Glomerular endothelial cell (primary cell): ENCODE results near the gene SH3BP5. TPM values are rescaled to one million over a fixed set of nuclear protein-coding genes. Genes with fewer than 3 reads are reported as not detected.

Source experiments
- DNase-seq: peaks from one replicate; pipeline ENCODE4 v3.0.0-alpha.2; 2011; ENCODE audit warnings: low read depth, low spot score; ENCODE audit errors: extremely low read depth
- total RNA-seq: library from RNA; depleted of rRNA; stranded (reverse); fragments of >200 nt; gene quantifications from 2 replicates; pipeline ENCODE4 v1.2.3, GENCODE V29; 2015

SH3BP5 gene
- total RNA-seq, 1 donor from 2014 or later, result 204 TPM

GRCh38 chr3:15347063-15347736 is 14.8 kb upstream of the SH3BP5 start:
- DNase-seq, result no peak

DNA sequence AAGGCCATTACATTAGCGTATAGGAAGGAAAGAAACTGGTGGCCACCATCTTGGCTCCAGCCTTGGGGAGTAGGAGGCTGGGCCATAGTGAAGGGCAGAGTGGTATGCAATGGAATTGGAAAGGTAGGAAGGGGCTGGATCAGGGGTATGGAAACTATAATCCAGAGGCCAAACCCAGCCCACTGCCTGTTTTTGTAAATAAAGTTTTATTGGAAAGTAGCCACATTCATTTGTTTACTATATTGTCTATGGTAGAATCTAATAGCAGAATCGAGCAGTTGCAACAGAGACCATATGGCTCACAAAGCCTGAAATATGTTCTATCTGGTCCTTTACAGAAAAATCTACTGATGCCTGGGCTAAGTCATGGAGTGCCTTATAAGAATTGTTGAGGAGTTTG is 14.1 kb upstream of the SH3BP5 start:
- DNase-seq, result no peak

GRCh38 chr3:15345608-15346137 is 13.3 kb upstream of the SH3BP5 start:
- no peak for DNase-seq

- DNase-seq, result no peak
Observed at GRCh38 chr3:15345066-15345607, 12.8 kb upstream of the SH3BP5 start.

- no peak for DNase-seq
Observed at GRCh38 chr3:15342945-15343344, 10.6 kb upstream of the SH3BP5 start.

DNA sequence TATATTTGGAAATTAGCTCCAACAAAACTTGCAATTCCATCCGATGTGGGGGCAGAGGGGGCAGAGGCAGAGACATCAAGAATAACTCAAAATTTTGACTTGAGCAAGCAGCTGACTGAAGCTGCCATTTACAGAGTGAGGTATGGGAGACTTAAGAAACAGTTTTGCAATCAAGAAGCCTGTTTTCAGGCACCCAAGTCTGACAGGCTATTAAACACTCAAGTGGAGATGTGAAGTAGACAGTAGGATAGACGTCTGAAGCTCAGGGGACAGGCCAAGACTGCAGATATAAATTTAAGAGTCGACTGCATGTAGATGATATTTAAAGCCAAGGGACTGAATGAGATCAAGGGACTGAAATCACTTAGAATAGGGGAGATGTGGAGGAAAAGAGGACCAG is 9.9 kb upstream of the SH3BP5 start:
- DNase-seq, result no peak

DNA sequence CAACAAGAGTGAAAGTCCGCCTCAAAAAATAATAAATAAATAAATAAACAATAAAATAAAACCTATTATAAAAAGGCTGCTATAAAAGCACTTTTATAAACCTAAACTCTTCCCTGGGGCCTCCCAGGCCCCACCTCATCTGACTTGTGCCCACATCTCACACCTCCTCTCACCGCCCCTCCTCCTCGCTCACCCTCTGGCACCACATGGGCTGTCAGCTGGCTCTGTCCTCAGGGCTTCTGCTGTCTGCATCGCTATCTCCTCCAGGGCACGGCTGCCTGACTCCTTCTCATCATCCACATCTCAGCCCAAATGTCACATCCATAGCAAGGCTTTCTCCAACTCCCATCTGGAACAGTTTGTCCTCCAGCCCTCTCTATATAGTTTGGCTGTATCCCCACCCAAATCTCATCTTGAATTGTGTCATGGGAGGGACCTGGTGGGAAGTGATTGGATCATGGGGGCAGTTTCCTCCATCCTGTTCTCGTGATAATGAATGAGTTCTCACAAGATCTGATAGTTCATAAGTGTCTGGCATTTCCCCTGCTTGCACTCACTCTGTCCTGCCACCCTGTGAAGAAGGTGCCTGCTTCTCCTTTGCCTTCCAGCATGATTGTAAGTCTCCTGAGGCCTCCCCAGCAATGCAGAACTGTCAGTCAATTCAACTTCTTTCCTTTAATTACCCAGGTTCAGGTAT is 8.8 kb upstream of the SH3BP5 start:
- no peak for DNase-seq

DNA sequence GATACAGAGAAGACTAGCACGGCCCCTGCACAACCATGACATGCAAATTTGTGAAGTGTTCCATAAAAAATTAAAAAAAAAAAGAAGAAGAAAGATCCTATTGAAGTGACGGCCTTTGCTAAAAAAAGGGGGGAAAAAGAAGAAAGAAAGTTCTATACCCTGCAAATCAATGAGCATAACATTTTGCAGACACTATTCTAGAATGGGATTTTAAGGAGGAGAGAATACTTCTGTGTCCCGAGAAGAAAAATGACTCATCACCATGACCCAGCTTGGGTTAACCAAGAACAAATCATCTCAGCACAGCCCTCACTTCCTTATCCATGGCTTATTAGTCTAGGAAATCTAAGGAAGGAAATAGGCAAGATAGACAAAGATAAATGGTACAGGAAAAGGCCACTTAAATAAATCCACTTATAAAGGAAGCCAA is 7.4 kb upstream of the SH3BP5 start:
- no peak for DNase-seq

- no peak for DNase-seq
Observed at GRCh38 chr3:15339001-15339400, 6.6 kb upstream of the SH3BP5 start.

- DNase-seq, result no peak
Observed at GRCh38 chr3:15337963-15338362, 5.6 kb upstream of the SH3BP5 start.

GRCh38 chr3:15336057-15336456 is 3.7 kb upstream of the SH3BP5 start:
- no peak for DNase-seq

DNA sequence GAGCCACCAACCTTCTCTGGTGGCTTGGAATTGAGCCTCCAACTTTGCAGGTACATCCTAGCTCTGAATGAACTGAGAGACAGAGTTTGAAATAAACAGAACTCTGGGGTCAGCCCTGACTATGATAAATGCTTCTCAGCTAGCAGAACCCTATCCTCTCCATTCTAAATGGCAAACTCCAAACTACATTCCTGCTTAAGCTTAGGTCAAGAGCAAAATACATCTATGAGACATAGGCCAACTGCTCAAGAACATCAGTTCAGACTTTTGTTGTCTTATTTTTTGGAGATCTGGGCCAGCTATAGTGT is 1.5 kb upstream of the SH3BP5 start:
- no peak for DNase-seq

- DNase-seq, result no peak
Observed at GRCh38 chr3:15333099-15333955, 941 bp upstream of the SH3BP5 start.

GRCh38 chr3:15331606-15332404 is 581 bp downstream of the SH3BP5 start:
- DNase-seq, result no peak

- DNase-seq, result no peak
Observed at GRCh38 chr3:15331072-15331605, 1.2 kb downstream of the SH3BP5 start.

DNA sequence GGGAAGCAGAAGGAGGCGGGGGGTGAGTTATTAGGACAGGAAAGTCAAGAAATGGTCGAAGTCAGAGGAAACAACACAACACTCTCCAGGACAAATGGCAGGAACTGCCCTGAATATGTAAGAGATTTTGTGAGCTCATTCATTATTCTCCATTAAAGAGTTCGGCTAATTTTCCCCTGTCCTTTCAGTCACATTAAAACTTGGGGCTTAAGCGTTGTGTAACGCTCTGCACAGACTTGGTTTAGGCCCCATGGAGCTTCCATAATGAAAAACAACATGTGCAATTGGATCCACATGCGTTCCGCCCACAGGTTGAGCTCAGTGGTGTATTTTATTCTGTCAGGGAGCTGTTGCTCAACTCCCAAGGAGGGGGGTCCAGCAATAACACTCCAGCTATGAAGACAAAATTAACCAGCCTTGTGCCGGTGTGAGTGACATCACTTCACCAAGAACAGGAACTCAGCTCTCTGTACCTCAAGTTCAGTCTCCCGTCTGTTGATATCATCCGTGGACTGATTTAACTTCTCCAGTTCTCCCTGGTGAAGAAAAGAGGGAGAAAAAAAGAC is 2.3 kb downstream of the SH3BP5 start:
- DNase-seq, result no peak

- no peak for DNase-seq
Observed at GRCh38 chr3:15329046-15330005, 3.1 kb downstream of the SH3BP5 start.

GRCh38 chr3:15327941-15328340 is 4.4 kb downstream of the SH3BP5 start:
- DNase-seq, result peak; percentile 71

DNA sequence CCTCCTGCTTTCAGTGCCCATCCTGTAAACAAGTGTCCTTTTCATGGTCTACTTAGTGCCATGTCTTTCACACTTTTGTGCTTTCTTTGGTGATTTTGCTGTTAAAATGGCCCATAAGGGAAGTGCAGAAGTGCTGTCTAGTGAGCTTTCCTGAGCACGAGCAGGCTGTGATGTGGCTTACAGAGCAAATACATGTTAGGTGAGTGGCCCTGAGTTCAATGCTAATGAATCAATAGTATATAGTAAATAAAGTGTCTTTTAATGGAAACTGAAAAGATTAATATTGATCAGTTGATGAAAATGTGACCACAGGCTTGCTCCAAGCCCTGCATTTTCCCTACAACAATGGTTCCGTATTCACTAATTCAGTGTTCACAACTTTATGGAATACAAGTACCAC is 5.7 kb downstream of the SH3BP5 start:
- DNase-seq, result no peak
